Peyer's patch (tissue), 4 donors: ENCODE results near the gene JADE3. TPM values are rescaled to one million over a fixed set of nuclear protein-coding genes. Genes with fewer than 3 reads are reported as not detected.
A peak's percentile ranks its signal among the peaks of the same experiment; 100 is the strongest.
"Not testable (repeated sequence)": the region's sequence is repeated elsewhere in the genome, so short reads cannot be mapped to it uniquely, and the experiment has no call there.

Experiments used
- DNase-seq, 3 donors: peaks; one replicate each; pipeline ENCODE4 v3.0.0-alpha.2; 2017 to 2019
- H3K27ac ChIP-seq, 4 donors: fragments of 200-600 bp; sonication (generic); one replicate each; pipeline ENCODE4 v1.5.1; 2016 to 2019
- H3K27me3 ChIP-seq, 2 donors: fragments of 200-600 bp; sonication (generic); one replicate each; pipeline ENCODE4 v1.5.1; 2019
- H3K36me3 ChIP-seq, 3 donors: fragments of 200-600 bp; sonication (generic); one replicate each; pipeline ENCODE4 v1.5.1; 2016 to 2019
- H3K4me1 ChIP-seq, 4 donors: fragments of 200-600 bp; sonication (generic); one replicate each; pipeline ENCODE4 v1.5.1; 2016 to 2019
- H3K4me3 ChIP-seq, 4 donors: fragments of 200-600 bp; sonication (generic); 1 replicate in 3 of 4; 2 replicates in 1 of 4; pipeline ENCODE4 v1.5.1; 2016 to 2019; ENCODE audit warnings: mild to moderate bottlenecking in 1 of 4
- H3K9me3 ChIP-seq, 4 donors: fragments of 200-600 bp; sonication (generic); one replicate each; pipeline ENCODE4 v1.5.1; 2016 to 2019; ENCODE audit warnings: mild to moderate bottlenecking in 1 of 4
- POLR2A ChIP-seq, 2 donors: fragments of 450-650 bp; IDR thresholded peaks; one replicate each; pipeline ENCODE4 v1.5.1; 2017; ENCODE audit warnings: antibody characterized with exemption in 2 of 2, mild to moderate bottlenecking in 2 of 2, moderate library complexity in 2 of 2
- total RNA-seq, 4 donors: library from RNA; depleted of rRNA; stranded (reverse); fragments of >200 nt; gene quantifications; one replicate each; pipeline ENCODE4 v1.1.0, GENCODE V29; 2016
- TF ChIP-seq, protein P1 (sequence below), 6 experiments: fragments of 450-650 bp in 4 of 6; fragments of 200-600 bp in 2 of 6; sonication (generic) in 1 of 6; IDR thresholded peaks; one replicate each; pipeline ENCODE4 v1.5.1; 2017 to 2019; ENCODE audit warnings: antibody characterized with exemption in 6 of 6, mild to moderate bottlenecking in 3 of 6, moderate library complexity in 1 of 6

Gene JADE3
- total RNA-seq, 4 donors from 2014 or later: 2.0 to 19.8 (median 2.6) TPM

- Histone ChIP-seq H3K9me3 (no peaks in the 10 kb centered on the region), H3K4me3 (no peak overlapping the region), H3K36me3 (no peaks in the 10 kb centered on the region), H3K27me3 (no peaks in the 10 kb centered on the region), H3K4me1 (peaks cover 0 to 5% (median 0%) of the 10 kb centered on the region in 4 donors), H3K27ac (peak overlapping the region in 2 of 4 donors; percentile 65 to 66)
- TF ChIP-seq, protein P1, sequence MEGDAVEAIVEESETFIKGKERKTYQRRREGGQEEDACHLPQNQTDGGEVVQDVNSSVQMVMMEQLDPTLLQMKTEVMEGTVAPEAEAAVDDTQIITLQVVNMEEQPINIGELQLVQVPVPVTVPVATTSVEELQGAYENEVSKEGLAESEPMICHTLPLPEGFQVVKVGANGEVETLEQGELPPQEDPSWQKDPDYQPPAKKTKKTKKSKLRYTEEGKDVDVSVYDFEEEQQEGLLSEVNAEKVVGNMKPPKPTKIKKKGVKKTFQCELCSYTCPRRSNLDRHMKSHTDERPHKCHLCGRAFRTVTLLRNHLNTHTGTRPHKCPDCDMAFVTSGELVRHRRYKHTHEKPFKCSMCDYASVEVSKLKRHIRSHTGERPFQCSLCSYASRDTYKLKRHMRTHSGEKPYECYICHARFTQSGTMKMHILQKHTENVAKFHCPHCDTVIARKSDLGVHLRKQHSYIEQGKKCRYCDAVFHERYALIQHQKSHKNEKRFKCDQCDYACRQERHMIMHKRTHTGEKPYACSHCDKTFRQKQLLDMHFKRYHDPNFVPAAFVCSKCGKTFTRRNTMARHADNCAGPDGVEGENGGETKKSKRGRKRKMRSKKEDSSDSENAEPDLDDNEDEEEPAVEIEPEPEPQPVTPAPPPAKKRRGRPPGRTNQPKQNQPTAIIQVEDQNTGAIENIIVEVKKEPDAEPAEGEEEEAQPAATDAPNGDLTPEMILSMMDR (IDR thresholded peaks at IDR 0.05): no peak
- no peak for TF ChIP-seq POLR2A (IDR thresholded peaks at IDR 0.05)
- no peak for DNase-seq
Observed at GRCh38 chrX:46961097-46961496, 48.9 kb downstream of the JADE3 start.

DNA sequence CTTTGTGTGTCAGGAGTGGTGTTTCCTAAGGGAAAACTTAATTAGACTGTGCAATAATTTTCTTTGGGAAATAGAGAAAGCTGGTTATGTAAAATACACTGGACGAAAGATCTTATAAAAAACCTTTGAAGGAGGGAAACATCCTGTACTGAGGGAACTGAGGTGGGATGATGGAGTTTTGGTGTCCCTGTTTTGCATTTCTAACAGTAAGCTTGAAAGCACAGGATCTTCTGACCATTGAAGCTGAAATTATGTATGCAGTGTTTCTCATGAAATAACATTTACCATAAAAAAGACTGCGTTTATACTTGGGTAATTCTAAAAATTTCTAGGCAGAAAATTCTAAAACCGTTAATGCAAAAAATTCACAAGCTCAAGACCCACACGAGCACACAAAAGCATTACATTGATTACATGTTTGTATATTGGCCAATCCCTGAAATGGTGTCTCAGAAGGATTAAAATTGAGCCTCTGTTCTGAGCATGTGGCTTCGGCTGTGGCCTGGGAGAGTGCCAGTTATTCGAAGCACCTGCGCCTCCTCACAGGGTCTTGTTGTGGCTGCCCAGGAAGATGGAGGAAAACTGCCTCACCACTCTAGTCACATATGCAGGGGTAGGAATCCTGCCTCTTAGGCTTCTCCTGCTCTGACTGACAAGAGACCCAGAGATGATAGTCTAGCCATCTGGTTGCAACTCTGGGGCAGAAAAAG is 49.5 kb downstream of the JADE3 start:
- peak in 2 of 3 donors; percentile 50 to 56 for DNase-seq
- H3K4me1 ChIP-seq: peaks cover 0 to 5% (median 0%) of the 10 kb centered on the region in 4 donors
- TF ChIP-seq, protein P1 (IDR thresholded peaks at IDR 0.05): no peak
- TF ChIP-seq POLR2A (IDR thresholded peaks at IDR 0.05): no peak
- peak overlapping the region in 2 of 4 donors; percentile 65 to 66 for H3K27ac ChIP-seq
- H3K9me3 ChIP-seq: no peaks in the 10 kb centered on the region
- no peak overlapping the region for H3K4me3 ChIP-seq
- no peaks in the 10 kb centered on the region for H3K27me3 ChIP-seq
- no peaks in the 10 kb centered on the region for H3K36me3 ChIP-seq

GRCh38 chrX:46965125-46965758 is 53.0 kb downstream of the JADE3 start:
- DNase-seq: no peak
- TF ChIP-seq, protein P1 (IDR thresholded peaks at IDR 0.05): no peak
- no peak for TF ChIP-seq POLR2A (IDR thresholded peaks at IDR 0.05)
- H3K27ac ChIP-seq: peak overlapping the region in 1 of 4 donors; percentile 68
- H3K4me1 ChIP-seq: peaks cover 0 to 5% (median 0%) of the 10 kb centered on the region in 4 donors
- no peak overlapping the region for H3K4me3 ChIP-seq
- H3K27me3 ChIP-seq: no peaks in the 10 kb centered on the region
- no peaks in the 10 kb centered on the region for H3K36me3 ChIP-seq
- no peaks in the 10 kb centered on the region for H3K9me3 ChIP-seq

DNA sequence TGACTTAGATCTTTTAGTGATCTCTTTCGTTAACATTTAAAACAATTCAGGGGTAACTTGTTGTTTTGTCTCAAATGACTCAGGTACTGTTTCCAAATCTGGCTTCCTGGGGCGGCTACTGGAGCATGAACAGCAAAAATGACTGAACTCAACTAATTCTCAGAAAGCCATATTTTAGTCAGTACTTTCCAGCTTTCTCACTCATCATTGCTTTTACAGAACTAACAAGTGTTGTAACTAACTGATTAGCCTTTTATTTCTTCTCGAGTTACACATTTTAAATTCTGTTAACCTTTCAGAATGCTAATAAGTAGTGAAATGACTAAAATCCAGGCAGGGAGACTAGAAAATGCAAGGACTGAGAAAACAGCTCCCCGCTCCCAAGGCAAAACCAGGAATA is 55.3 kb downstream of the JADE3 start:
- H3K27ac ChIP-seq: peak overlapping the region in 2 of 4 donors; percentile 43 to 68
- no peaks in the 10 kb centered on the region for H3K36me3 ChIP-seq
- DNase-seq: peak in 2 of 3 donors; percentile 44 to 50
- no peaks in the 10 kb centered on the region for H3K9me3 ChIP-seq
- H3K4me1 ChIP-seq: peaks cover 0 to 5% (median 0%) of the 10 kb centered on the region in 4 donors
- TF ChIP-seq, protein P1 (IDR thresholded peaks at IDR 0.05): no peak
- no peak for TF ChIP-seq POLR2A (IDR thresholded peaks at IDR 0.05)
- H3K27me3 ChIP-seq: no peaks in the 10 kb centered on the region
- H3K4me3 ChIP-seq: no peak overlapping the region

GRCh38 chrX:46977046-46977445 is 64.8 kb downstream of the JADE3 start:
- not testable (repeated sequence) for H3K4me3 ChIP-seq, H3K9me3 ChIP-seq, H3K27me3 ChIP-seq, H3K36me3 ChIP-seq, H3K27ac ChIP-seq, DNase-seq, H3K4me1 ChIP-seq
